ENCODE measurements around the gene C1orf116. TPM values are rescaled to one million over a fixed set of nuclear protein-coding genes. Genes with fewer than 3 reads are reported as not detected.
A peak's percentile ranks its signal among the peaks of the same experiment; 100 is the strongest.

The C1orf116 gene
- total RNA-seq, 3 donors from 2014 or later: under 0.01 to 22.2 (median 5.6) TPM

GRCh38 chr1:207077470-207078377 lies 45.2 kb upstream of the C1orf116 start:
- TF ChIP-seq POLR2A (IDR thresholded peaks at IDR 0.05): no peak
- peak in 1 of 3 donors; percentile 33 for TF ChIP-seq POLR2AphosphoS5 (IDR thresholded peaks at IDR 0.05)
- TF ChIP-seq CTCF (IDR thresholded peaks at IDR 0.05): peak; percentile 68 to 90 (median 88)
- peaks cover 0 to 4% of the 10 kb centered on the region in 2 donors for H3K4me1 ChIP-seq
- H3K9me3 ChIP-seq: no peaks in the 10 kb centered on the region
- no peaks in the 10 kb centered on the region for H3K27me3 ChIP-seq
- peak in 1 of 2 donors; percentile 67 for DNase-seq (ENCODE audit: low spot score in 2 of 2)
- no peak overlapping the region for H3K4me3 ChIP-seq
- no peak overlapping the region for H3K27ac ChIP-seq
- H3K36me3 ChIP-seq: no peaks in the 10 kb centered on the region
- intact Hi-C loops (cut with DNase I; ENCODE audit: low total_unique reads): loop anchor here (2.0 to 5.0 kb wide), 2 partner anchors 47 to 600 kb away; no protein-coding TSS in a partner anchor

GRCh38 chr1:207077012-207077411 lies 44.5 kb upstream of the C1orf116 start:
- no peaks in the 10 kb centered on the region for H3K27me3 ChIP-seq
- no peaks in the 10 kb centered on the region for H3K36me3 ChIP-seq
- H3K4me3 ChIP-seq: no peak overlapping the region
- no peak overlapping the region for H3K27ac ChIP-seq
- H3K9me3 ChIP-seq: no peaks in the 10 kb centered on the region
- peaks cover 0 to 4% of the 10 kb centered on the region in 2 donors for H3K4me1 ChIP-seq
- intact Hi-C loops (cut with DNase I; ENCODE audit: low total_unique reads): loop anchor here (2.0 to 5.0 kb wide), 2 partner anchors 46 to 600 kb away; no protein-coding TSS in a partner anchor
- DNase-seq (ENCODE audit: low spot score in 2 of 2): no peak
- no peak for TF ChIP-seq POLR2AphosphoS5 (IDR thresholded peaks at IDR 0.05)
- no peak for TF ChIP-seq POLR2A (IDR thresholded peaks at IDR 0.05)
- TF ChIP-seq CTCF (IDR thresholded peaks at IDR 0.05): no peak

GRCh38 chr1:207076181-207076955 lies 43.8 kb upstream of the C1orf116 start:
- TF ChIP-seq POLR2AphosphoS5 (IDR thresholded peaks at IDR 0.05): no peak
- TF ChIP-seq POLR2A (IDR thresholded peaks at IDR 0.05): no peak
- TF ChIP-seq CTCF (IDR thresholded peaks at IDR 0.05): no peak
- intact Hi-C loops (cut with DNase I; ENCODE audit: low total_unique reads): loop anchor here (2.0 to 5.0 kb wide), 2 partner anchors 46 to 601 kb away; no protein-coding TSS in a partner anchor
- Histone ChIP-seq H3K27ac (no peak overlapping the region), H3K4me3 (no peak overlapping the region), H3K36me3 (no peaks in the 10 kb centered on the region), H3K27me3 (no peaks in the 10 kb centered on the region), H3K9me3 (no peaks in the 10 kb centered on the region), H3K4me1 (peaks cover 0 to 4% of the 10 kb centered on the region in 2 donors)
- no peak for DNase-seq (ENCODE audit: low spot score in 2 of 2)

GRCh38 chr1:207073906-207074820 lies 41.6 kb upstream of the C1orf116 start:
- TF ChIP-seq CTCF (IDR thresholded peaks at IDR 0.05): no peak
- no peak for TF ChIP-seq POLR2A (IDR thresholded peaks at IDR 0.05)
- no peak for TF ChIP-seq POLR2AphosphoS5 (IDR thresholded peaks at IDR 0.05)
- H3K4me1 ChIP-seq: peaks cover 0 to 4% of the 10 kb centered on the region in 2 donors
- peak overlapping the region in 1 of 2 donors; percentile 7 for H3K27ac ChIP-seq
- DNase-seq (ENCODE audit: low spot score in 2 of 2): no peak
- no peaks in the 10 kb centered on the region for H3K27me3 ChIP-seq
- no peaks in the 10 kb centered on the region for H3K9me3 ChIP-seq
- H3K4me3 ChIP-seq: no peak overlapping the region
- intact Hi-C loops (cut with DNase I; ENCODE audit: low total_unique reads): no loop called here
- no peaks in the 10 kb centered on the region for H3K36me3 ChIP-seq

Data from breast epithelium (tissue), 4 donors.